ENCODE results near the gene CDO1. TPM values are rescaled to one million over a fixed set of nuclear protein-coding genes. Genes with fewer than 3 reads are reported as not detected.

Gene CDO1
- total RNA-seq, 1 experiment from 2014 or later = 0.42 TPM

DNA sequence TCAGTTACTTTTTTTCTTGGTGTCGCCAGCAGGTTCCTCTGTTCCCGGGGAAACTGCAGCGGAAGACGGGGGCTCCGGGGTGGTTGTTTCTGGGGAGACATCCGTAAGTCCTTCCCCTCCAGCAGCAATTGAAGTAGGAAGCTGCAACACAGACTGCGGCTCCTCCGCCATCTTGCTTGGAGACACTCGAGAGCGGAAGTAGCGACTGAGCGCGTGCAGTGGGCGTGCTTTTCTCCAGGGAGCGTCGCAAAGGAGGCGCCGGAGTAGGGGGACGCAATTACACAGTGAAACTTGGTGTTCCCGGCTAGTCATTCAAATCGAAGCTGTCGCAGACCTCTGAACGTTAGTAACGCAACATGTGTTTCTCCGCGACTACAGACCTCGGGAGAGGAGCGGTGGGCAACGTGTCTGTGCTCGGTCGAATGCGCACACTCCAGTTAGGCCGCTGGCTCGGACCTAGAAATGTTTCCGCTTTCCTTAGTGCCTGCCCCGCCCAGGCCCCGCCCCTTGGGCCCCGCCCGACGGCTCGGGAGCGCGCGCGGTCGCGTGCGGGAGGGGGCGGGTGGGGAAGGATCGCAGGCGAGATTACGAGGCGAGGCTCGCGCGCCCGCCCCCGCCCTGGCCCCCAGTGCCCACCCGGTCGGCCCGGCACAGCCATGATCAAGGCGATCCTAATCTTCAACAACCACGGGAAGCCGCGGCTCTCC, 25.1 kb upstream of the CDO1 start, which contains the start of the genes AP3S1 and ATG12:
TSS of gene AP3S1 (plus strand) at position 554 of the 707 bp plus-strand sequence. CDS start at position 657, 103 bp downstream.
TSS of gene ATG12 (minus strand) at position 184 of the 707 bp plus-strand sequence. CDS start at position 171, 13 bp downstream.
- CTCF ChIA-PET = interaction anchor here (0.6 to 3.1 kb wide), 4 partner anchors 69 to 227 kb away, joined by 3 to 36 read pairs (median 12); no protein-coding TSS in a partner anchor
- H3K27ac Mint-ChIP-seq (ENCODE audit: low read depth, unreplicated experiment) = peak within 1 kb of the TSS; percentile 97
- TF ChIP-seq, protein P1, sequence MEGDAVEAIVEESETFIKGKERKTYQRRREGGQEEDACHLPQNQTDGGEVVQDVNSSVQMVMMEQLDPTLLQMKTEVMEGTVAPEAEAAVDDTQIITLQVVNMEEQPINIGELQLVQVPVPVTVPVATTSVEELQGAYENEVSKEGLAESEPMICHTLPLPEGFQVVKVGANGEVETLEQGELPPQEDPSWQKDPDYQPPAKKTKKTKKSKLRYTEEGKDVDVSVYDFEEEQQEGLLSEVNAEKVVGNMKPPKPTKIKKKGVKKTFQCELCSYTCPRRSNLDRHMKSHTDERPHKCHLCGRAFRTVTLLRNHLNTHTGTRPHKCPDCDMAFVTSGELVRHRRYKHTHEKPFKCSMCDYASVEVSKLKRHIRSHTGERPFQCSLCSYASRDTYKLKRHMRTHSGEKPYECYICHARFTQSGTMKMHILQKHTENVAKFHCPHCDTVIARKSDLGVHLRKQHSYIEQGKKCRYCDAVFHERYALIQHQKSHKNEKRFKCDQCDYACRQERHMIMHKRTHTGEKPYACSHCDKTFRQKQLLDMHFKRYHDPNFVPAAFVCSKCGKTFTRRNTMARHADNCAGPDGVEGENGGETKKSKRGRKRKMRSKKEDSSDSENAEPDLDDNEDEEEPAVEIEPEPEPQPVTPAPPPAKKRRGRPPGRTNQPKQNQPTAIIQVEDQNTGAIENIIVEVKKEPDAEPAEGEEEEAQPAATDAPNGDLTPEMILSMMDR (IDR thresholded peaks at IDR 0.05; ENCODE audit: unreplicated experiment) = no peak
- H3K4me3 Mint-ChIP-seq (ENCODE audit: unreplicated experiment) = peak within 1 kb of the TSS; percentile 77
- DNase-seq (ENCODE audit: unreplicated experiment) = peak; percentile 94
- no peaks in the 10 kb centered on the region for H3K27me3 Mint-ChIP-seq (ENCODE audit: insufficient read depth, unreplicated experiment)
- intact Hi-C loops (cut with micrococcal nuclease) = loop anchor here (1.0 kb wide), 1 partner anchor 223 kb away; no protein-coding TSS in a partner anchor
- no TSS peak for BruUV-seq (replicated peaks)
- H3K36me3 Mint-ChIP-seq (ENCODE audit: insufficient read depth, unreplicated experiment) = peaks cover 30% of the 10 kb centered on the region
- no peaks in the 10 kb centered on the region for H3K9me3 Mint-ChIP-seq (ENCODE audit: unreplicated experiment)
- POLR2A ChIA-PET = interaction anchor here (0.6 to 4.2 kb wide), 23 partner anchors 8 to 672 kb away, joined by 3 to 40 read pairs (median 4); partner anchors contain the start of genes ARL14EPL, COMMD10, FEM1C and TMED7
- H3K4me1 Mint-ChIP-seq (ENCODE audit: insufficient read depth, unreplicated experiment) = peaks cover 25% of the 10 kb centered on the region

DNA sequence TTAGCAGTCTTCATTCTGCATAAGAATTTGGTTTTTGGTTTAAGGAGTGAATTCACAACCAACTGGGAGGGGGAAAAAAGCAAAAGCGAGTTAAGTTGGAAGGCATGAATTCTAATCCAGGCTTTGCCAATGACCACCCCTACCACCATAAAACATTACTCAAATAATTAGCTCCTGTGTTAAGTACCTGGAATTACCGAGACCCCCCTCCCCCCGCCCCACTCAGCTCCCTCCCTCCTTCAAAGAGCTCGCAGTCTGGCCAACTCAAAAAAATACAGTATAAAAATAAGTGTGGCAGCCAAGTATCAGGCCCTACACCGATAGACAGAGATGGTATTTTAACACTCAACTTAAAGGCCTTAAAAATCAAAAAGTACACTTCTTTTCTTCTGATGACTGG, 24.4 kb upstream of the CDO1 start:
- peak overlapping the region; percentile 77 for H3K4me3 Mint-ChIP-seq (ENCODE audit: unreplicated experiment)
- BruUV-seq (replicated peaks) = no TSS peak
- DNase-seq (ENCODE audit: unreplicated experiment) = no peak

DNA sequence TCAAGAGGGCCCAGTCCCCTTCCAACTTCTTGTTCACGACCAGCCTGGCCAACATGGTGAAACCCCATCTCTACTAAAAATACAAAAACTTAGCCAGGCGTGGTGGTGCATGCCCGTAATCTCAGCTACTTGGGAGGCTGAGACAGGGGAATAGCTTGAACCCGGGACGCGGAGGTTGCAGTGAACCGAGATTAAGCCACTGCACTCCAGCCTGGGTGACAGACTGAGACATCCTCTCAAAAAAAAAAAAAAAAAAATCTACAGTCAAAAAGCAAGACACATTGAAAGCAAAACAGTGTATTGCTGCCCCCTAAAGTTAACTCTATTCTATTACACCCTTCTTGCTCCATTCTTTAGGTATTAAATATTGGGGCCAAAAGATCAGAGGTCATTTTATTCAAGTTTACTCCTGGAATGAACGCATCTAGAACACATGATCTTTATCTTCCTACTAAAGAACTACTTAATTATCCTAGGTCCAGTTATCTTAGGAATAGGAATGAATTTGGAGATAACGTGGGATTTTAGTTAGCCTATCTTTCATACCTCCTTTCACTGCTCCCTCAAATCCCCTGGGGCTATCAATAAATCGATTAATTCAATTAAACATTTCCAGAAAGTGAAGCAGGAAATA, 22.5 kb upstream of the CDO1 start:
- BruUV-seq (replicated peaks) = no TSS peak
- peak; percentile 66 for DNase-seq (ENCODE audit: unreplicated experiment)
- H3K36me3 Mint-ChIP-seq (ENCODE audit: insufficient read depth, unreplicated experiment) = peaks cover 53% of the 10 kb centered on the region
- TF ChIP-seq, protein P1 (IDR thresholded peaks at IDR 0.05; ENCODE audit: unreplicated experiment) = peak; percentile 35
- no peaks in the 10 kb centered on the region for H3K27me3 Mint-ChIP-seq (ENCODE audit: insufficient read depth, unreplicated experiment)
- no peaks in the 10 kb centered on the region for H3K9me3 Mint-ChIP-seq (ENCODE audit: unreplicated experiment)
- H3K4me3 Mint-ChIP-seq (ENCODE audit: unreplicated experiment) = peak overlapping the region; percentile 77
- ChIA-PET POLR2A (interaction anchor here (0.6 to 4.2 kb wide), 8 partner anchors 13 to 423 kb away, joined by 3 to 40 read pairs (median 4); partner anchors contain the start of gene TMED7), CTCF (interaction anchor here (0.6 to 3.1 kb wide), 20 partner anchors 11 to 541 kb away, joined by 3 to 36 read pairs (median 4); no protein-coding TSS in a partner anchor)
- intact Hi-C loops (cut with micrococcal nuclease) = loop anchor here (1.0 to 10.0 kb wide), 3 partner anchors 196 to 230 kb away; partner anchors contain the start of gene ARL14EPL
- H3K4me1 Mint-ChIP-seq (ENCODE audit: insufficient read depth, unreplicated experiment) = peaks cover 16% of the 10 kb centered on the region
- no peak overlapping the region for H3K27ac Mint-ChIP-seq (ENCODE audit: low read depth, unreplicated experiment)

More for the DNA sequence above, 24.4 kb upstream of the CDO1 start:
- Mint-ChIP-seq H3K27ac (ENCODE audit: low read depth, unreplicated experiment) (peak overlapping the region; percentile 97), H3K36me3 (ENCODE audit: insufficient read depth, unreplicated experiment) (peaks cover 36% of the 10 kb centered on the region), H3K4me1 (ENCODE audit: insufficient read depth, unreplicated experiment) (peaks cover 24% of the 10 kb centered on the region), H3K9me3 (ENCODE audit: unreplicated experiment) (no peaks in the 10 kb centered on the region), H3K27me3 (ENCODE audit: insufficient read depth, unreplicated experiment) (no peaks in the 10 kb centered on the region)
- CTCF ChIA-PET = interaction anchor here (0.6 to 3.1 kb wide), 7 partner anchors 9 to 228 kb away, joined by 3 to 36 read pairs (median 4); no protein-coding TSS in a partner anchor
- intact Hi-C loops (cut with micrococcal nuclease) = no loop called here
- POLR2A ChIA-PET = interaction anchor here (0.5 to 4.2 kb wide), 26 partner anchors 9 to 671 kb away, joined by 3 to 40 read pairs (median 4); partner anchors contain the start of genes ARL14EPL, COMMD10, TMED7 and TRIM36
- TF ChIP-seq, protein P1 (IDR thresholded peaks at IDR 0.05; ENCODE audit: unreplicated experiment) = no peak

Measured in MCF 10A (cell line).